Esophagus squamous epithelium (tissue), 5 donors: ENCODE measurements around the gene CNTNAP2. TPM values are rescaled to one million over a fixed set of nuclear protein-coding genes. Genes with fewer than 3 reads are reported as not detected.

Experiments
- DNase-seq: peaks from one replicate; lab custom pipeline; 2025; lab: John Stamatoyannopoulos, UW
- H3K27ac ChIP-seq, 4 donors: fragments of 200-600 bp; sonication (generic); one replicate each; pipeline ENCODE4 v1.5.1; 2016 to 2019; ENCODE audit warnings: mild to moderate bottlenecking in 1 of 4
- H3K27me3 ChIP-seq, 4 donors: fragments of 200-600 bp; sonication (generic); 1 replicate in 3 of 4; 2 replicates in 1 of 4; pipeline versions ENCODE4 v1.5.1 to v1.6.0; 2017 to 2021; ENCODE audit warnings: antibody characterized with exemption in 1 of 4
- H3K36me3 ChIP-seq, 3 donors: fragments of 200-600 bp; sonication (generic); one replicate each; pipeline ENCODE4 v1.5.1; 2016 to 2019
- H3K4me1 ChIP-seq, 3 donors: fragments of 200-600 bp; sonication (generic); one replicate each; pipeline ENCODE4 v1.5.1; 2017 to 2019
- H3K4me3 ChIP-seq, 4 donors: fragments of 200-600 bp; sonication (generic); 1 replicate in 3 of 4; 2 replicates in 1 of 4; pipeline ENCODE4 v1.5.1; 2016 to 2019; ENCODE audit warnings: mild to moderate bottlenecking in 2 of 4, moderate library complexity in 1 of 4
- H3K9me3 ChIP-seq, 3 donors: fragments of 200-600 bp; sonication (generic); one replicate each; pipeline ENCODE4 v1.5.1; 2016 to 2019
- CTCF ChIP-seq, 6 experiments: fragments of 450-650 bp in 4 of 6; fragments of 200-600 bp in 2 of 6; sonication (generic) in 2 of 6; IDR thresholded peaks; one replicate each; pipeline ENCODE4 v1.5.1; 2016 to 2019; ENCODE audit warnings: antibody characterized with exemption in 6 of 6, mild to moderate bottlenecking in 4 of 6, moderate library complexity in 4 of 6
- POLR2A ChIP-seq, 4 donors: fragments of 450-650 bp; IDR thresholded peaks; one replicate each; pipeline ENCODE4 v1.6.1; 2017; ENCODE audit warnings: antibody characterized with exemption in 4 of 4, mild to moderate bottlenecking in 4 of 4, moderate library complexity in 3 of 4
- WGBS, 2 donors: methylation state at CpG; one replicate each; pipeline ENCODE4 v1.1.5; 2018; 5-methylcytosine and 5-hydroxymethylcytosine counted together
- intact Hi-C: fragments of 100-400 bp; cut with DNase I; formaldehyde crosslinking; loops from one replicate; pipeline ENCODE4 v1.15.0; 2022
- total RNA-seq, 4 donors: library from RNA; depleted of rRNA; stranded (reverse); fragments of >200 nt; gene quantifications; one replicate each; pipeline ENCODE4 v1.1.0, GENCODE V29; 2016
- donor health status: DM: yes; HTN: yes; CAD: no.

Gene CNTNAP2
- total RNA-seq, 4 donors from 2014 or later = 0.95 to 2.3 (median 1.2) TPM

- Histone ChIP-seq H3K36me3 (no peaks in the 10 kb centered on the region), H3K4me1 (no peaks in the 10 kb centered on the region), H3K9me3 (no peaks in the 10 kb centered on the region), H3K27ac (no peak overlapping the region), H3K4me3 (no peak overlapping the region), H3K27me3 (no peaks in the 10 kb centered on the region)
- intact Hi-C loops = no loop called here
- 40 to 47% methylated on average over 4 of the region's 4 CpGs for WGBS, 2 donors
- no peak for TF ChIP-seq CTCF (IDR thresholded peaks at IDR 0.05)
- no peak for TF ChIP-seq POLR2A (IDR thresholded peaks at IDR 0.05)
- DNase-seq = no peak
These were observed 1777.7 kb downstream of the CNTNAP2 start for GRCh38 chr7:147894271-147894670.

GRCh38 chr7:147896121-147896520 lies 1779.5 kb downstream of the CNTNAP2 start:
- 90 to 92% methylated on average over 2 to 7 of the region's 7 CpGs for WGBS, 2 donors
- no peaks in the 10 kb centered on the region for H3K27me3 ChIP-seq
- no peak overlapping the region for H3K4me3 ChIP-seq
- no peaks in the 10 kb centered on the region for H3K36me3 ChIP-seq
- H3K9me3 ChIP-seq = no peaks in the 10 kb centered on the region
- H3K27ac ChIP-seq = no peak overlapping the region
- no peak for DNase-seq
- intact Hi-C loops = no loop called here
- no peaks in the 10 kb centered on the region for H3K4me1 ChIP-seq
- TF ChIP-seq POLR2A (IDR thresholded peaks at IDR 0.05) (no peak), CTCF (IDR thresholded peaks at IDR 0.05) (no peak)

GRCh38 chr7:147903536-147904218 lies 1787.1 kb downstream of the CNTNAP2 start:
- Histone ChIP-seq H3K4me3 (no peak overlapping the region), H3K9me3 (no peaks in the 10 kb centered on the region), H3K4me1 (no peaks in the 10 kb centered on the region), H3K36me3 (no peaks in the 10 kb centered on the region), H3K27me3 (no peaks in the 10 kb centered on the region), H3K27ac (no peak overlapping the region)
- DNase-seq = no peak
- WGBS, 2 donors = 74 to 81% methylated on average over 11 to 13 of the region's 13 CpGs
- intact Hi-C loops = no loop called here
- TF ChIP-seq POLR2A (IDR thresholded peaks at IDR 0.05) (no peak), CTCF (IDR thresholded peaks at IDR 0.05) (no peak)

- no peaks in the 10 kb centered on the region for H3K4me1 ChIP-seq
- no peak overlapping the region for H3K27ac ChIP-seq
- TF ChIP-seq CTCF (IDR thresholded peaks at IDR 0.05) (no peak), POLR2A (IDR thresholded peaks at IDR 0.05) (no peak)
- H3K36me3 ChIP-seq = no peaks in the 10 kb centered on the region
- no peaks in the 10 kb centered on the region for H3K27me3 ChIP-seq
- WGBS, 2 donors = 27 to 43% methylated on average over 3 of the region's 3 CpGs
- no peak for DNase-seq
- intact Hi-C loops = no loop called here
- H3K9me3 ChIP-seq = no peaks in the 10 kb centered on the region
- H3K4me3 ChIP-seq = no peak overlapping the region
These were observed 1787.6 kb downstream of the CNTNAP2 start for GRCh38 chr7:147904219-147904576.

- H3K9me3 ChIP-seq = no peaks in the 10 kb centered on the region
- no peak for DNase-seq
- H3K27me3 ChIP-seq = no peaks in the 10 kb centered on the region
- H3K27ac ChIP-seq = no peak overlapping the region
- no peak overlapping the region for H3K4me3 ChIP-seq
- 64 to 66% methylated on average over 10 of the region's 10 CpGs for WGBS, 2 donors
- H3K36me3 ChIP-seq = no peaks in the 10 kb centered on the region
- intact Hi-C loops = no loop called here
- no peaks in the 10 kb centered on the region for H3K4me1 ChIP-seq
- no peak for TF ChIP-seq POLR2A (IDR thresholded peaks at IDR 0.05)
- no peak for TF ChIP-seq CTCF (IDR thresholded peaks at IDR 0.05)
These were observed 1793.0 kb downstream of the CNTNAP2 start for GRCh38 chr7:147909431-147910148.
